Measurements from ENCODE around the gene VAV3. TPM values are rescaled to one million over a fixed set of nuclear protein-coding genes. Genes with fewer than 3 reads are reported as not detected.

Gene VAV3
- total RNA-seq, 1 donor from 2014 or later = 11.3 TPM

DNA sequence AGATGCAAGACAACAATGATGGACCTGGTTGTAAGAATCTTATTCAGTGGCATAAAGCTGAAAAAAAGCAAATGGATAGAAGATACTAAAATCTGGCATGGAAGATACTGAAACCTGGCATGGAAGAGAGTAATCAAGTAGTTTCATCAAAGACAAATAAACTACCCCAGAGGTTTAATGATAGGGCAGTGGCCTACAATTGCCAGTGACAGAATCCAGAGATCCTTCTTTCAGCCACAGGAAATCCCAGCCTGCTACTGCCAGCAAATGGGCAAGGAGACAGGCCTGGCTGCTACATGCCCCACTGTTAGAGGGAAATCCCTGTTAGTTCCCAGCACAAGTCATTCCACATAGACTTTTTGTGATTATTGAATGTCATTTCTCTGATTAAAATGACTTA lies 409.4 kb downstream of the VAV3 start:
- Histone ChIP-seq H3K4me1 (no peaks in the 10 kb centered on the region), H3K27ac (no peak overlapping the region), H3K9me3 (no peaks in the 10 kb centered on the region), H3K36me3 (no peaks in the 10 kb centered on the region), H3K27me3 (ENCODE audit: low read depth) (no peaks in the 10 kb centered on the region), H3K4me3 (no peak overlapping the region)
- ATAC-seq = no peak
- no peak for DNase-seq
- intact Hi-C loops (cut with DNase I) = no loop called here
- TF ChIP-seq, protein P1, sequence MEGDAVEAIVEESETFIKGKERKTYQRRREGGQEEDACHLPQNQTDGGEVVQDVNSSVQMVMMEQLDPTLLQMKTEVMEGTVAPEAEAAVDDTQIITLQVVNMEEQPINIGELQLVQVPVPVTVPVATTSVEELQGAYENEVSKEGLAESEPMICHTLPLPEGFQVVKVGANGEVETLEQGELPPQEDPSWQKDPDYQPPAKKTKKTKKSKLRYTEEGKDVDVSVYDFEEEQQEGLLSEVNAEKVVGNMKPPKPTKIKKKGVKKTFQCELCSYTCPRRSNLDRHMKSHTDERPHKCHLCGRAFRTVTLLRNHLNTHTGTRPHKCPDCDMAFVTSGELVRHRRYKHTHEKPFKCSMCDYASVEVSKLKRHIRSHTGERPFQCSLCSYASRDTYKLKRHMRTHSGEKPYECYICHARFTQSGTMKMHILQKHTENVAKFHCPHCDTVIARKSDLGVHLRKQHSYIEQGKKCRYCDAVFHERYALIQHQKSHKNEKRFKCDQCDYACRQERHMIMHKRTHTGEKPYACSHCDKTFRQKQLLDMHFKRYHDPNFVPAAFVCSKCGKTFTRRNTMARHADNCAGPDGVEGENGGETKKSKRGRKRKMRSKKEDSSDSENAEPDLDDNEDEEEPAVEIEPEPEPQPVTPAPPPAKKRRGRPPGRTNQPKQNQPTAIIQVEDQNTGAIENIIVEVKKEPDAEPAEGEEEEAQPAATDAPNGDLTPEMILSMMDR (IDR thresholded peaks at IDR 0.05) = no peak

DNA sequence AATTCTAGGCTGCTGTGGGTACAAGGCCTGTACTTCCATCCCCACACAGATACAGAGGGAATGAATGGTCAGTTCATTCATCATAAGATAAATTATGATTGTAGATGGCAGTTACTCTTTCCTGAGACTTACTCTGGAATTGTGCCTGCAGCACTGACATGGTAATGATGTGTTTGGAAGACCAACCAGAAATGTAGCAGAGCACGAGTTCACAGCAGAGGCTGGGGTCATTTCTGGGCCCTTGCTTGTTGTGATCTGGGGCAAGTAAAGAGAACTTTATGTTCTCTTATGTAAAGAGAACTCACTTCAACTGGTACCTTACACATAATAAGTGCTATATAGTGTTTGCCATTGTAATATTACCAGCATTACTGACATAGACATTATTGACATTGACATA lies 412.2 kb downstream of the VAV3 start:
- Histone ChIP-seq H3K4me1 (no peaks in the 10 kb centered on the region), H3K36me3 (no peaks in the 10 kb centered on the region), H3K27me3 (ENCODE audit: low read depth) (no peaks in the 10 kb centered on the region), H3K4me3 (no peak overlapping the region), H3K27ac (no peak overlapping the region), H3K9me3 (no peaks in the 10 kb centered on the region)
- intact Hi-C loops (cut with DNase I) = no loop called here
- TF ChIP-seq, protein P1 (IDR thresholded peaks at IDR 0.05) = no peak
- ATAC-seq (no peak), DNase-seq (no peak)

DNA sequence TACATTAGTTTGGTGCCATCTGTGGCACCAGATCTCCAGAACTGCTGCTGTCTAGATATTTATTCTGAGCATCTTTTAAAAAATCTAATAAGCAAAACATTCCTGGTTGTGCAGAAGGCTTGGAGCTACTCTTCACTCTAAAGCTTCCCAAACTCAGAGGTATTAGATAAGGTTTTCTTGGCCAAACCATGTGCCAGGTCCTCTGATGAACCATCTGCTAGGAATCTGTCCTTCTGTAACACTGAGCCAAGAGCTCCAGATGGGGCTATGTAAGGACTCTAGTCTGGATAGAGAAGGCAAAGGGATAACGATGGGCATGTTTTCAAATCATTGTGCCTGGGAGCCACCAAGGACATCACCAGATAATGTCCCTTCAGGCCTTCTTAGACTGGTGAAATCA lies 413.5 kb downstream of the VAV3 start:
- TF ChIP-seq, protein P1 (IDR thresholded peaks at IDR 0.05) = no peak
- Histone ChIP-seq H3K36me3 (no peaks in the 10 kb centered on the region), H3K4me3 (no peak overlapping the region), H3K4me1 (no peaks in the 10 kb centered on the region), H3K27me3 (ENCODE audit: low read depth) (no peaks in the 10 kb centered on the region), H3K27ac (no peak overlapping the region), H3K9me3 (no peaks in the 10 kb centered on the region)
- ATAC-seq (no peak), DNase-seq (no peak)
- intact Hi-C loops (cut with DNase I) = no loop called here

- intact Hi-C loops (cut with DNase I) = no loop called here
- H3K4me3 ChIP-seq = no peak overlapping the region
- no peaks in the 10 kb centered on the region for H3K27me3 ChIP-seq (ENCODE audit: low read depth)
- DNase-seq = no peak
- H3K4me1 ChIP-seq = no peaks in the 10 kb centered on the region
- H3K27ac ChIP-seq = no peak overlapping the region
- H3K36me3 ChIP-seq = no peaks in the 10 kb centered on the region
- no peaks in the 10 kb centered on the region for H3K9me3 ChIP-seq
- no peak for ATAC-seq
- TF ChIP-seq, protein P1 (IDR thresholded peaks at IDR 0.05) = no peak
Observed at GRCh38 chr1:107550358-107550757, 414.6 kb downstream of the VAV3 start.

DNA sequence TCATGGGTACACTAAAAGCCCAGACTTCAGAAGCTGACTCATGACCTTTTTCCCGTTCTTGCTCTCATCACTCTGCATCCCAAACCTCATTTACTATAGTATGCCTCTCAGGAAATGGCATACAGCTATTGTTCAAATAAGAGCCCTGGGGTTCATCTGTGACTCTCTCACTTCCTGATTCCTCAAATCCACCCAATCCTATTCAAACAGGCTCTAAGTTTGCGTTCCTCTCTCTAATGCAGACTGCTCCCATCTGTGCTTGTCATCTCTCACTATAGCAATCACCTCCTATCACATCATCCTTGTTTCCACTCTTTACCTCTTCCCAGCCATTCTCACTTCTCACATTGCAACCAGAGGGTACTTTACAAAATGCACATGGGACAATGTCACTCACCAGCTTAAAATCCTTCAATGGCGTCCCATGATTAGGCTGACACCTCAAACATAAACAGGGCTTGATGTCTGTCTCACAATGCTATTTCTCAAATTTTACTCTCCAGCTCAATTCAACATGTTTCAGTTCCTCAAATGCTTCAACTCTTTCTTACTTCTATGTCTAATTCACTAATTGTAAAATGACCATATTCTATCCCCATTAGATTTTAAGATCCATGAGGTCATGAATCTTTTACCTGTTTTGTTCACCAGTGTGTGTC lies 415.7 kb downstream of the VAV3 start:
- Histone ChIP-seq H3K27me3 (ENCODE audit: low read depth) (no peaks in the 10 kb centered on the region), H3K27ac (no peak overlapping the region), H3K4me1 (no peaks in the 10 kb centered on the region), H3K4me3 (no peak overlapping the region), H3K9me3 (no peaks in the 10 kb centered on the region), H3K36me3 (no peaks in the 10 kb centered on the region)
- no peak for ATAC-seq
- intact Hi-C loops (cut with DNase I) = no loop called here
- TF ChIP-seq, protein P1 (IDR thresholded peaks at IDR 0.05) = no peak
- no peak for DNase-seq
